Stimulated activated CD4-positive, alpha-beta T cell treated with anti-CD3 and anti-CD28 coated beads, Interleukin-2, amount 100 ng/mL, for 24 hours (primary cell): ENCODE results near the gene ATAD3A.
"Not testable (repeated sequence)": the region's sequence is repeated elsewhere in the genome, so short reads cannot be mapped to it uniquely, and the experiment has no call there.

Experiments used
- DNase-seq, 2 donors: peaks; one replicate each; pipeline ENCODE4 v3.0.0-alpha.2; 2020

Gene ATAD3A

GRCh38 chr1:1511533-1512285 is at the start of gene ATAD3A:
Gene ATAD3A, plus strand, starts transcription at chr1:1512162. Its CDS starts 107 bp downstream, at chr1:1512269.
- peak; percentile 97 to 98 for DNase-seq

GRCh38 chr1:1462318-1462966 is 49.5 kb upstream of the ATAD3A start:
- DNase-seq, result peak in 1 of 2 donors; percentile 21

GRCh38 chr1:1463312-1463711 is 48.6 kb upstream of the ATAD3A start:
- DNase-seq, result no peak

- not testable (repeated sequence) for DNase-seq
These were observed 43.6 kb upstream of the ATAD3A start for GRCh38 chr1:1468196-1468985.

GRCh38 chr1:1470626-1471388 is 41.2 kb upstream of the ATAD3A start:
- DNase-seq, result peak in 1 of 2 donors; percentile 30

- DNase-seq, result peak; percentile 95 to 98
These were observed 40.4 kb upstream of the ATAD3A start, which contains the start of gene ATAD3B for GRCh38 chr1:1471389-1472052. Gene ATAD3B, plus strand, starts transcription at chr1:1471765. Its CDS starts 120 bp downstream, at chr1:1471885.

GRCh38 chr1:1472053-1472876 is 39.7 kb upstream of the ATAD3A start:
- DNase-seq, result peak; percentile 24 to 25

- not testable (repeated sequence) for DNase-seq
These were observed 36.0 kb upstream of the ATAD3A start for GRCh38 chr1:1476011-1476410.

GRCh38 chr1:1477206-1477605 is 34.8 kb upstream of the ATAD3A start:
- no peak for DNase-seq

- DNase-seq, result no peak
These were observed 32.1 kb upstream of the ATAD3A start for GRCh38 chr1:1479547-1480487.

GRCh38 chr1:1480488-1480867 is 31.5 kb upstream of the ATAD3A start:
- DNase-seq, result not testable (repeated sequence)

- DNase-seq, result not testable (repeated sequence)
These were observed 30.2 kb upstream of the ATAD3A start for GRCh38 chr1:1481811-1482210.

GRCh38 chr1:1482856-1483255 is 29.1 kb upstream of the ATAD3A start:
- DNase-seq, result no peak

- no peak for DNase-seq
These were observed 28.2 kb upstream of the ATAD3A start for GRCh38 chr1:1483714-1484113.

GRCh38 chr1:1484976-1485750 is 26.8 kb upstream of the ATAD3A start:
- DNase-seq, result not testable (repeated sequence)

GRCh38 chr1:1485755-1486317 is 26.1 kb upstream of the ATAD3A start:
- not testable (repeated sequence) for DNase-seq

GRCh38 chr1:1487701-1488100 is 24.3 kb upstream of the ATAD3A start:
- DNase-seq, result no peak

GRCh38 chr1:1489231-1489630 is 22.7 kb upstream of the ATAD3A start:
- DNase-seq, result no peak

- DNase-seq, result no peak
These were observed 22.1 kb upstream of the ATAD3A start for GRCh38 chr1:1489861-1490260.
